RWPE1 (cell line): ENCODE data around the gene MTCL1.

Source experiments
- CTCF ChIA-PET: fragments of 350-600 bp; sonication (Branson Sonifier 250); formaldehyde crosslinking; extraction: SDS; loops from one replicate; lab custom pipeline; 2021; lab: Yijun Ruan, JAX
- POLR2A ChIA-PET: fragments of 400-600 bp; formaldehyde crosslinking; extraction: SDS; loops from one replicate; lab custom pipeline; 2020; ENCODE audit warnings: antibody characterized with exemption; ENCODE audit not compliant: low non-redundant PET; lab: Yijun Ruan, JAX
- DNase-seq: peaks from one replicate; pipeline ENCODE4 v3.0.0; 2012; ENCODE audit warnings: low spot score
- H3K27ac ChIP-seq: fragments of 450-650 bp; 2 replicates; pipeline ENCODE4 v1.5.1; 2017
- TF ChIP-seq, protein P1 (sequence below): fragments of 450-650 bp; conservative IDR thresholded peaks from 2 replicates; pipeline ENCODE4 v1.5.1; 2017; ENCODE audit warnings: low read depth, mild to moderate bottlenecking

MTCL1 gene

DNA sequence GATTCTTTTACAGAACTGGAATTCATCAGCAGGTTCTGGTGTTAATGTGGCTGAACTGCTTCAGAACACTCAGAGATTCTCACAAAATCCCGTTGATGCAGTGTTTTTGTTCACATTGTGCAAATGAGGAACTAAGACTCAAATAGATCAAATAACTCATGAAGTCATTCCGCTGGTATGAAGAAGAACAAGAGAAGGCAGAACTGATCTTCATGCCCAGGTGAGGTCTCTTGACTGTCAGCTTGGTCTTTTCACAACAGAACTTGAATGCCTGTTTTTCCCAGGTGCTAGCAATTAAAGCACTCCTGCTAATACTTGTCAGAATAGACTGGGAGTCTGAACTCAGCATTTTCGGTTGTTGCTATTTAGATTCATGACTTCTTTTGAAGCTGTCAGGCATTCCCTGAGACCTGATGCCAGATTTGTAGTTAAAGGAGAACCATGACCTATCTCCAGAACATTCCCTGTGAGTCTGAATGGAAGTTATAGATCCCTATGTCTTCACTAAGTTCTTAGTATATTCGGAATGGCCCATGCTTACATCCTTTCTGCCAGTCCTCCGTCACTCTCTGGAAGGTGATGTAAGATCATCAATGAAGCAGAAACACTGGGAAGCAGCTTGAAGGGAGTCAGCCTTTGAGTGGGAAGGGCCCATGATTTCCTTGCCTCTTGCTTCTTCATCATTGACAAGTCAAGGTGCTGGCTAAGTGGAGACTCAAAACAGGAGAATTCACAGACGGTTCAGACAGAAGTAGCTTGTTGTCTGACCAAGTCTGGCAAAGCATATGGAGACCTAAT lies 155.7 kb downstream of the MTCL1 start:
- no peak overlapping the region for H3K27ac ChIP-seq
- DNase-seq = no peak
- TF ChIP-seq, protein P1, sequence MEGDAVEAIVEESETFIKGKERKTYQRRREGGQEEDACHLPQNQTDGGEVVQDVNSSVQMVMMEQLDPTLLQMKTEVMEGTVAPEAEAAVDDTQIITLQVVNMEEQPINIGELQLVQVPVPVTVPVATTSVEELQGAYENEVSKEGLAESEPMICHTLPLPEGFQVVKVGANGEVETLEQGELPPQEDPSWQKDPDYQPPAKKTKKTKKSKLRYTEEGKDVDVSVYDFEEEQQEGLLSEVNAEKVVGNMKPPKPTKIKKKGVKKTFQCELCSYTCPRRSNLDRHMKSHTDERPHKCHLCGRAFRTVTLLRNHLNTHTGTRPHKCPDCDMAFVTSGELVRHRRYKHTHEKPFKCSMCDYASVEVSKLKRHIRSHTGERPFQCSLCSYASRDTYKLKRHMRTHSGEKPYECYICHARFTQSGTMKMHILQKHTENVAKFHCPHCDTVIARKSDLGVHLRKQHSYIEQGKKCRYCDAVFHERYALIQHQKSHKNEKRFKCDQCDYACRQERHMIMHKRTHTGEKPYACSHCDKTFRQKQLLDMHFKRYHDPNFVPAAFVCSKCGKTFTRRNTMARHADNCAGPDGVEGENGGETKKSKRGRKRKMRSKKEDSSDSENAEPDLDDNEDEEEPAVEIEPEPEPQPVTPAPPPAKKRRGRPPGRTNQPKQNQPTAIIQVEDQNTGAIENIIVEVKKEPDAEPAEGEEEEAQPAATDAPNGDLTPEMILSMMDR = no peak
- ChIA-PET POLR2A (no interaction called here), CTCF (no interaction called here)

GRCh38 chr18:8863427-8863826 lies 158.1 kb downstream of the MTCL1 start:
- TF ChIP-seq, protein P1 = no peak
- ChIA-PET POLR2A (no interaction called here), CTCF (no interaction called here)
- DNase-seq = no peak
- H3K27ac ChIP-seq = no peak overlapping the region

- POLR2A ChIA-PET = no interaction called here
- DNase-seq = no peak
- TF ChIP-seq, protein P1 = no peak
- no peak overlapping the region for H3K27ac ChIP-seq
- CTCF ChIA-PET = no interaction called here
Measured at GRCh38 chr18:8865934-8866333, 160.6 kb downstream of the MTCL1 start.

DNA sequence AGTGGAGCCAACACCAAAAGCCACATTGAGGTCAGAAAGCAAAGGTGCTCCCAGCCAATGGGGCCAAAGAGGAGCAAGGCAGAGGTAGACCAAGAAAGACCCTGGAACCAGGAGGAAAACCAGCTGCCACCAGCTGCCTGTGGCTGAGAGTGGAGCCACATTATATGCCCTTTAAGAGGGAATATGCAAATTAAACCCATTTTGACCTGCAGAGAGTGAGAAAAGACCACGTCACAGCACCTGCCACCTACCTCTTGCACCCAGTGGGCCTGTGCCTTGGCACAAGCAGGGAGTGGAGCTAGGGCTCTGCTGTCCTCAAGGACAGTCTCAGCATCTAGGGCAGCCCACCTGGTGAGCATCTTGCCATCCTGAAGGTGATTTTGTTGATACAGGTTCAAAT lies 161.3 kb downstream of the MTCL1 start:
- no peak for DNase-seq
- no peak overlapping the region for H3K27ac ChIP-seq
- POLR2A ChIA-PET = no interaction called here
- TF ChIP-seq, protein P1 = no peak
- CTCF ChIA-PET = no interaction called here

DNA sequence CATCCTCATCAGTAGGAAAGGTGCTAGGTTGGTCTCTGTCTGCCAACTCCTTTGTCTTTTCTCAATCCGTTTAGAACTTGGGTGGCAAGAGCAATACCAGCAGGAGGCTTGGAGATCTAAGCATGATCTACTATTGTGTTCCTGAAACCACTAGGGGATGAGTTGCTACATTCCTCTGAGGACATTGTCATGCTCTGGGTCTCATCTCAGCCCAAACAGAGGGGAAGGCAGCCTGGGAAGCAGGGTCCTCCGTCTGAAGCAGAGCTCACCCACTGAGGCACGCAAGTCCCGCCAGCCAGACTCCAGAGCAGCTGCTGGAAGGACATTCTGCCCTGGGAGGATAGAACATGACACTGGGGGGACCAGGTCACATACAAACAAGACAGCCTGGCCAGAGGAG lies 162.9 kb downstream of the MTCL1 start:
- POLR2A ChIA-PET = no interaction called here
- no peak for DNase-seq
- CTCF ChIA-PET = no interaction called here
- TF ChIP-seq, protein P1 = no peak
- H3K27ac ChIP-seq = no peak overlapping the region

DNA sequence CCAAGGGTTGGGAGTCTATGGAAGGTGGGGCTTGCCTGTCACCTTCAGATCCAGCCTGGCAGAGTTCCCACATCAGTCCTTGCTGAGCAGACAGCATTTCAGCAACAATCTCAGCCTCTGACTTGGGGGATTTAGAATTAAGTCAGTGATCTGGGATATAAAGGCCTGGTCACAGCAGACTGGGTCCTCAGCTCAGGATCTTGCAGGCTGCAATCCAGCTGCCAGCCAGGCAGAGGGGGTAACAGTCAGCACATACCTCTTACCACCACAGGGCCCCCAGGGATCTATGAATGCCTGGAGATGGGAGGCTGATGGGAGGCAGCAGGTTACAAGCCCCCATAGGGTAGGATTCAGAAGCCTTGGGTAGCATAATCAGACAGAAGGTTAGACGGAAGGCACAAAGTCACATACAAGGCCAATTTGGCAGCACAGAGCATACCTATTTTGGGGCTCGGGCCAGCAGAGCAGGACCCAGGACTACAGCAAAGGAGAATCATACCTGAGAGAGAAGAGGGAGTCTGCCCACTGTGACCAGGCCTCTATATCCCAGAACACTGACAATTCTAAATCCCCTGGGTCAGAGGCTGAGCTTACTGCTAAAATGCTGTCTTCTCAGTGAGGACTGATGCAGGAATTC lies 163.5 kb downstream of the MTCL1 start:
- CTCF ChIA-PET = interaction anchor here (0.6 kb wide), 1 partner anchor 688 kb away, joined by 3 read pairs; no protein-coding TSS in a partner anchor
- H3K27ac ChIP-seq = no peak overlapping the region

More for the DNA sequence above, 163.5 kb downstream of the MTCL1 start:
- DNase-seq = no peak
- POLR2A ChIA-PET = no interaction called here
- TF ChIP-seq, protein P1 = no peak
